CD4-positive, alpha-beta memory T cell (primary cell): ENCODE measurements around the gene EFCAB9. TPM values are rescaled to one million over a fixed set of nuclear protein-coding genes. Genes with fewer than 3 reads are reported as not detected.

Experiments
- CTCF ChIA-PET: fragments of 350-600 bp; sonication (Branson Sonifier 250); formaldehyde crosslinking; loops from one replicate; lab custom pipeline; 2021; ENCODE audit warnings: inconsistent platforms; ENCODE audit not compliant: partially characterized antibody; lab: Charles Lee
- POLR2A ChIA-PET: fragments of 350-600 bp; sonication (Branson Sonifier 250); formaldehyde crosslinking; loops from one replicate; lab custom pipeline; 2021; ENCODE audit not compliant: partially characterized antibody; lab: Charles Lee
- DNase-seq, 5 donors: peaks; one replicate each; pipeline versions ENCODE4 v3.0.0 to v3.0.0-alpha.2; 2020 to 2022; ENCODE audit warnings: mixed read lengths in 1 of 5
- H3K27ac ChIP-seq: one replicate; pipeline ENCODE4 v1.7.0; 2013; ENCODE audit warnings: low read depth, low read length
- H3K27me3 ChIP-seq: 2 replicates; pipeline ENCODE4 v1.7.0; 2013; ENCODE audit warnings: mild to moderate bottlenecking, low read length, moderate library complexity; ENCODE audit not compliant: insufficient read depth
- H3K36me3 ChIP-seq: 2 replicates; pipeline ENCODE4 v1.7.0; 2013; ENCODE audit warnings: mild to moderate bottlenecking, low read length, moderate library complexity; ENCODE audit not compliant: insufficient read depth
- H3K4me1 ChIP-seq: 2 replicates; pipeline ENCODE4 v1.7.0; 2013; ENCODE audit warnings: mild to moderate bottlenecking, low read length, moderate library complexity; ENCODE audit not compliant: insufficient read depth
- H3K4me3 ChIP-seq, 2 donors: one replicate each; pipeline ENCODE4 v1.7.0; 2013; ENCODE audit warnings: low read length in 2 of 2, mild to moderate bottlenecking in 1 of 2
- H3K9me3 ChIP-seq, 2 donors: one replicate each; pipeline ENCODE4 v1.7.0; 2013; ENCODE audit warnings: low read length in 2 of 2, control low read depth in 1 of 2; ENCODE audit not compliant: control insufficient read depth in 1 of 2
- H3K27ac Mint-ChIP-seq, 7 donors: one replicate each; pipeline ENCODE4 v1.8.0; 2020 to 2021; ENCODE audit warnings: mixed read lengths in 7 of 7, mild to moderate bottlenecking in 6 of 7, inconsistent platforms in 3 of 7, moderate library complexity in 3 of 7
- H3K27me3 Mint-ChIP-seq, 2 donors: one replicate each; pipeline ENCODE4 v1.8.0; 2020 to 2021; ENCODE audit warnings: mixed read lengths in 2 of 2
- H3K36me3 Mint-ChIP-seq, 2 donors: one replicate each; pipeline ENCODE4 v1.8.0; 2020 to 2021; ENCODE audit warnings: mixed read lengths in 2 of 2, inconsistent platforms in 1 of 2, mild to moderate bottlenecking in 1 of 2
- H3K4me1 Mint-ChIP-seq, 4 donors: one replicate each; pipeline ENCODE4 v1.8.0; 2020 to 2021; ENCODE audit warnings: mixed read lengths in 4 of 4, mild to moderate bottlenecking in 1 of 4
- H3K4me3 Mint-ChIP-seq, 8 donors: one replicate each; pipeline ENCODE4 v1.8.0; 2020 to 2021; ENCODE audit warnings: mixed read lengths in 8 of 8, mild to moderate bottlenecking in 7 of 8, moderate library complexity in 6 of 8, inconsistent platforms in 3 of 8
- H3K9me3 Mint-ChIP-seq, 8 donors: one replicate each; pipeline ENCODE4 v1.8.0; 2020 to 2021; ENCODE audit warnings: mixed read lengths in 8 of 8, mild to moderate bottlenecking in 5 of 8, inconsistent platforms in 3 of 8, moderate library complexity in 1 of 8
- intact Hi-C: fragments of 100-400 bp; cut with micrococcal nuclease; formaldehyde crosslinking; loops from one replicate; pipeline ENCODE4 v1.15.1; 2023
- polyA plus RNA-seq, 2 donors: library from polyadenylated mRNA; unstranded; fragments of 300-500 nt; fragmentation: Illumina TruSeq; gene quantifications; one replicate each; pipeline ENCODE4 v1.2.3, GENCODE V29; 2021
- total RNA-seq, 2 experiments: library from RNA; stranded (reverse); gene quantifications; one replicate each; pipeline ENCODE4 v1.2.3, GENCODE V29; 2021

Gene EFCAB9
- total and polyA plus RNA-seq, 4 experiments from 2014 or later, result not detected

- intact Hi-C loops, result no loop called here
- Histone ChIP-seq H3K36me3 (no peaks in the 10 kb centered on the region), H3K4me1 (no peaks in the 10 kb centered on the region), H3K9me3 (no peaks in the 10 kb centered on the region), H3K27ac (no peak overlapping the region), H3K4me3 (no peak overlapping the region), H3K27me3 (no peaks in the 10 kb centered on the region)
- ChIA-PET CTCF (no interaction called here), POLR2A (no interaction called here)
- H3K4me3 Mint-ChIP-seq, result no peak overlapping the region
- peak overlapping the region in 1 of 7 donors; percentile 25 for H3K27ac Mint-ChIP-seq
- peaks cover 0 to 7% (median 5%) of the 10 kb centered on the region in 4 donors for H3K4me1 Mint-ChIP-seq
- H3K36me3 Mint-ChIP-seq, result peaks cover 15 to 28% of the 10 kb centered on the region in 2 donors
- peaks cover 0 to 14% (median 6%) of the 10 kb centered on the region in 8 donors for H3K9me3 Mint-ChIP-seq
- no peak for DNase-seq
- no peaks in the 10 kb centered on the region for H3K27me3 Mint-ChIP-seq
Measured at GRCh38 chr5:172245703-172246125, 51.7 kb downstream of the EFCAB9 start.

- no peak overlapping the region for H3K27ac ChIP-seq
- Mint-ChIP-seq H3K4me3 (no peak overlapping the region), H3K27ac (peak overlapping the region in 1 of 7 donors; percentile 41), H3K27me3 (no peaks in the 10 kb centered on the region), H3K4me1 (peaks cover 0 to 5% (median 4%) of the 10 kb centered on the region in 4 donors), H3K36me3 (peaks cover 23 to 26% of the 10 kb centered on the region in 2 donors), H3K9me3 (peaks cover 0 to 30% (median 25%) of the 10 kb centered on the region in 8 donors)
- H3K4me3 ChIP-seq, result no peak overlapping the region
- no peaks in the 10 kb centered on the region for H3K36me3 ChIP-seq
- CTCF ChIA-PET, result interaction anchor here (0.7 kb wide), 1 partner anchor 45 kb away, joined by 3 read pairs; no protein-coding TSS in a partner anchor
- no peaks in the 10 kb centered on the region for H3K4me1 ChIP-seq
- DNase-seq, result no peak
- H3K27me3 ChIP-seq, result no peaks in the 10 kb centered on the region
- intact Hi-C loops, result no loop called here
- POLR2A ChIA-PET, result no interaction called here
- H3K9me3 ChIP-seq, result no peaks in the 10 kb centered on the region
Measured at GRCh38 chr5:172248637-172249036, 54.7 kb downstream of the EFCAB9 start.

GRCh38 chr5:172251419-172251818 lies 57.4 kb downstream of the EFCAB9 start:
- intact Hi-C loops, result no loop called here
- peaks cover 0 to 32% (median 26%) of the 10 kb centered on the region in 8 donors for H3K9me3 Mint-ChIP-seq
- Histone ChIP-seq H3K36me3 (no peaks in the 10 kb centered on the region), H3K27ac (no peak overlapping the region), H3K27me3 (no peaks in the 10 kb centered on the region), H3K9me3 (no peaks in the 10 kb centered on the region), H3K4me1 (no peaks in the 10 kb centered on the region), H3K4me3 (no peak overlapping the region)
- POLR2A ChIA-PET, result no interaction called here
- H3K4me1 Mint-ChIP-seq, result peaks cover 0 to 4% (median 2%) of the 10 kb centered on the region in 4 donors
- H3K36me3 Mint-ChIP-seq, result peaks cover 27 to 34% of the 10 kb centered on the region in 2 donors
- no peaks in the 10 kb centered on the region for H3K27me3 Mint-ChIP-seq
- H3K27ac Mint-ChIP-seq, result no peak overlapping the region
- no peak overlapping the region for H3K4me3 Mint-ChIP-seq
- DNase-seq, result no peak
- CTCF ChIA-PET, result interaction anchor here (1.1 kb wide), 1 partner anchor 9 kb away, joined by 3 read pairs; no protein-coding TSS in a partner anchor

GRCh38 chr5:172252501-172252900 lies 58.5 kb downstream of the EFCAB9 start:
- intact Hi-C loops, result no loop called here
- Mint-ChIP-seq H3K4me1 (peaks cover 0 to 4% (median under 1%) of the 10 kb centered on the region in 4 donors), H3K9me3 (peaks cover 0 to 32% (median 26%) of the 10 kb centered on the region in 8 donors)

More at GRCh38 chr5:172252501-172252900, 58.5 kb downstream of the EFCAB9 start:
- ChIA-PET POLR2A (no interaction called here), CTCF (no interaction called here)
- Histone ChIP-seq H3K27me3 (no peaks in the 10 kb centered on the region), H3K9me3 (no peaks in the 10 kb centered on the region), H3K27ac (no peak overlapping the region), H3K4me3 (no peak overlapping the region), H3K4me1 (no peaks in the 10 kb centered on the region), H3K36me3 (no peaks in the 10 kb centered on the region)
- DNase-seq, result no peak
- H3K4me3 Mint-ChIP-seq, result no peak overlapping the region
- H3K27ac Mint-ChIP-seq, result no peak overlapping the region
- H3K36me3 Mint-ChIP-seq, result peaks cover 27 to 38% of the 10 kb centered on the region in 2 donors
- no peaks in the 10 kb centered on the region for H3K27me3 Mint-ChIP-seq

Other genes starting within 250 kb of the EFCAB9 start
- 10 to 100 TPM; 41.7 to 43.4 TPM for gene FBXW11, start 187.5 kb upstream of the EFCAB9 start, total RNA-seq
- gene FBXW11, start 187.5 kb upstream of the EFCAB9 start, polyA plus RNA-seq, result 10 to 100 TPM; 17.1 to 22.6 TPM
- 100 to 1,000 TPM; 306 to 314 TPM for gene STK10, start 5.9 kb upstream of the EFCAB9 start, total RNA-seq
- gene STK10, start 5.9 kb upstream of the EFCAB9 start, polyA plus RNA-seq, result 100 to 1,000 TPM in 1 of 2 donors, 10 to 100 TPM in 1; 24.6 to 161 TPM
- 1 to 10 TPM; 6.3 TPM for gene UBTD2, start 89.6 kb downstream of the EFCAB9 start, total RNA-seq
- gene UBTD2, start 89.6 kb downstream of the EFCAB9 start, polyA plus RNA-seq, result 1 to 10 TPM; 2.2 to 5.8 TPM